HepG2 (cell line): Measurements from ENCODE around the gene FUZ. TPM values are rescaled to one million over a fixed set of nuclear protein-coding genes. Genes with fewer than 3 reads are reported as not detected.

Source experiments
- ATAC-seq: fragments of 200-7000 bp; cut with Tn5 transposase; 3 replicates; pipeline ENCODE4 v1.9.1; 2020; ENCODE audit warnings: mild to moderate bottlenecking, moderate library complexity
- BruUV-seq: library from RNA; stranded (reverse); fragments of 400-500 nt; replicated peaks from 2 replicates; lab custom pipeline; 2021; lab: Mats Ljungman, UMichigan
- CTCF ChIA-PET: fragments of 300-600 bp; formaldehyde crosslinking; extraction: SDS; loops from one replicate; lab custom pipeline; 2021; ENCODE audit warnings: low total read pairs, inconsistent platforms, low intra/inter-chr PET ratio; lab: Yijun Ruan, JAX
- POLR2A ChIA-PET: fragments of 350-600 bp; sonication (Branson Sonifier 250); formaldehyde crosslinking; loops from one replicate; lab custom pipeline; 2020; ENCODE audit warnings: antibody characterized with exemption, inconsistent platforms; lab: Yijun Ruan, JAX
- DNase-seq: peaks from one replicate; pipeline ENCODE4 v3.0.0-alpha.2; 2015; ENCODE audit warnings: low spot score
- FAIRE-seq: peaks from 3 replicates; lab custom pipeline; 2011; peaks lifted over from hg19 to GRCh38; lab: Jason Lieb, UNC
- H2AFZ ChIP-seq: one replicate; pipeline ENCODE4 v1.6.1; 2011; ENCODE audit warnings: low read length, inconsistent platforms
- H3K27ac ChIP-seq: fragments of 300-600 bp; 3 replicates; pipeline ENCODE4 v1.8.0; 2011; ENCODE audit warnings: mixed run types, mild to moderate bottlenecking, mixed read lengths, low read length, inconsistent platforms; ENCODE audit not compliant: insufficient read depth; ENCODE audit errors: extremely low read length
- H3K27me3 ChIP-seq, 2 experiments: fragments of 200-600 bp in 1 of 2; 2 replicates in 1 of 2; 3 replicates in 1 of 2; pipeline versions ENCODE4 v1.6.0 to v1.8.0; 2011; ENCODE audit warnings: low read length in 2 of 2, mild to moderate bottlenecking in 2 of 2, moderate library complexity in 2 of 2, inconsistent platforms in 1 of 2; ENCODE audit not compliant: insufficient read depth in 2 of 2, control insufficient read depth in 1 of 2
- H3K36me3 ChIP-seq, 2 experiments: fragments of 200-600 bp in 1 of 2; replicated peaks in 1 of 2; 2 replicates in 1 of 2; 3 replicates in 1 of 2; pipeline versions ENCODE4 v1.5.1 to v1.8.0; 2011; ENCODE audit warnings: low read length in 2 of 2, inconsistent platforms in 1 of 2; ENCODE audit not compliant: insufficient read depth in 2 of 2, control insufficient read depth in 1 of 2
- H3K4me1 ChIP-seq: 2 replicates; pipeline ENCODE4 v1.5.1; 2012; ENCODE audit warnings: low read length, inconsistent platforms; ENCODE audit not compliant: insufficient read depth
- H3K4me2 ChIP-seq: 2 replicates; pipeline ENCODE4 v1.6.0; 2011; ENCODE audit warnings: low read depth, low read length, inconsistent platforms
- H3K4me3 ChIP-seq, 3 experiments: fragments of 200-600 bp in 1 of 3; sonication (generic), shearing (Covaris generic) in 1 of 3; replicated peaks in 1 of 3; 2 replicates each; pipeline ENCODE4 v1.5.1; 2011 to 2016; ENCODE audit warnings: low read length in 3 of 3, inconsistent platforms in 2 of 3, low read depth in 2 of 3, mild to moderate bottlenecking in 2 of 3, control low read depth in 1 of 3, mixed read lengths in 1 of 3; ENCODE audit not compliant: insufficient read depth in 1 of 3
- H3K79me2 ChIP-seq: one replicate; pipeline ENCODE4 v1.6.1; 2011; ENCODE audit warnings: low read length, inconsistent platforms; ENCODE audit not compliant: insufficient read depth
- H3K9ac ChIP-seq: 2 replicates; pipeline ENCODE4 v1.6.0; 2011; ENCODE audit warnings: mild to moderate bottlenecking, low read depth, low read length, inconsistent platforms; ENCODE audit not compliant: insufficient read depth
- H3K9me3 ChIP-seq: 2 replicates; pipeline ENCODE4 v1.5.1; 2012; ENCODE audit warnings: mild to moderate bottlenecking, low read length
- H4K20me1 ChIP-seq: 2 replicates; pipeline ENCODE4 v1.6.0; 2011; ENCODE audit warnings: inconsistent platforms, mild to moderate bottlenecking, low read length, moderate library complexity; ENCODE audit not compliant: insufficient read depth
- ZMYM2 ChIP-seq: sonication (generic); formaldehyde crosslinking; IDR thresholded peaks from 2 replicates; pipeline ENCODE4 v1.8.0; 2022; ENCODE audit warnings: mild to moderate bottlenecking, missing genetic modification reagents
- ZNF143 ChIP-seq: sonication (generic); formaldehyde crosslinking; IDR thresholded peaks from 2 replicates; pipeline ENCODE4 v1.4.0; 2020; ENCODE audit warnings: missing genetic modification reagents
- WGBS: methylation state at CpG from one replicate; pipeline ENCODE4 v1.1.6; 2017; ENCODE audit warnings: low lambda C conversion rate; 5-methylcytosine and 5-hydroxymethylcytosine counted together
- in situ Hi-C: cut with HindIII; loops from 2 replicates; pipeline ENCODE4 v1.10.0; 2017; ENCODE audit warnings: low pct_unique_long_range_greater_than_20kb; ENCODE audit not compliant: extremely low pct_ligation_motif_present
- intact Hi-C: fragments of 100-400 bp; cut with micrococcal nuclease; formaldehyde crosslinking; loops from one replicate; pipeline ENCODE4 v1.10.0; 2022; ENCODE audit not compliant: unreplicated experiment
- polyA plus RNA-seq, 8 experiments: library from polyadenylated mRNA; depleted of rRNA in 3 of 8; stranded (reverse) in 7 of 8; unstranded in 1 of 8; fragments of >200 nt; fragmentation: Illumina TruSeq in 4 of 8; extraction: Trizol in 4 of 8; gene quantifications; 2 replicates each; pipeline versions ENCODE4 v1.2.1 to v1.2.3, GENCODE V29; 2011 to 2016; ENCODE audit warnings: low read depth in 4 of 8, missing spikeins in 1 of 8, mixed read lengths in 1 of 8; ENCODE audit not compliant: insufficient read depth in 1 of 8
- total RNA-seq, 5 experiments: library from RNA; depleted of rRNA; stranded (reverse); fragments of >200 nt; fragmentation: Illumina TruSeq; extraction: Trizol; gene quantifications; 2 replicates each; pipeline ENCODE4 v1.2.3, GENCODE V29; 2016; ENCODE audit warnings: low read depth in 1 of 5
- TF ChIP-seq, protein P1 (sequence below): sonication (generic); formaldehyde crosslinking; IDR thresholded peaks from 2 replicates; pipeline ENCODE4 v1.4.0; 2020; ENCODE audit warnings: missing genetic modification reagents, borderline replicate concordance

Gene FUZ
- total and polyA plus RNA-seq, 2 of the 13 experiments (the other 11 are each of a cell fraction or from before 2014, with no cell fraction given), result 0.08 TPM; not detected in 1

DNA sequence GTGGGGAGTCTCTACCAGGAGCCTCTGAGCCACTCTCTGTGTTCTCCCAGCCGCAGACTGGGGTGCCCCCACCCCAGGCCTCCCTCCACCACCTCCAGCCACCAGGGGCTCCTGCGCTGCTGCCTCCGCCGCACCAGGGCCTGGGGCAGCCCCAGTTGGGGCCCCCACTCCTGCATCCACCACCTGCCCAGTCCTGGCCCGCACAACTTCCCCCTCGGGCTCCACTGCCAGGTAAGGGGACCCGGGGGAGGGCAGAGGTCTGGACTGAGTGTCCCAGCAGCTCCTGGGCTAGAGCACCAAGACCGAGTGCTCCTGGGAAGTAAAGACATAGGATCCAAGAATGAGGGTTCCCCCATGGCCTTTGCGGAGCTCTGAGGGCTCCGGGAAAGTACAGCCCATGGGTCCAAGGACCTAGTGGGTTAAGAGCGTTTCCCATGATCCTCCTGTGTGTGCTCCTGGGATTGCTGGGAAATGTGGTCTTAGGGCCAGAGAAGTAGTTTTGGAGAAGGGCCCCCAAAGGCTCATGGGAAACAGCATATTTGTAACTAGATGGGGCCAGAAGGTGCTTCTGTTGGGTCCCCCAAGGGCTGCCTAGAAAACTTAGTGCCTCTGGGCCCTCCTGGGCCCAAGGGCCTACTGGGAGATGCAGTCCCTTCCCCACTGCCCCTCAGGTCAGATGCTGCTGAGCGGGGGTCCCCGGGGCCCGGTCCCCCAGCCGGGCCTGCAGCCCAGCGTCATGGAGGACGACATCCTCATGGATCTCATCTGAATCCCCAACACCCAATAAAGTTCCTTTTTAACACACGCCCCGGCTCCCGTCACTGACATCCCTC is 23.3 kb upstream of the FUZ start:
- Histone ChIP-seq H3K4me1 (no peaks in the 10 kb centered on the region), H3K27me3 (no peaks in the 10 kb centered on the region), H3K4me3 (no peak overlapping the region), H2AFZ (no peak overlapping the region), H3K36me3 (peaks cover 22 to 64% of the 10 kb centered on the region in 2 experiments), H3K27ac (no peak overlapping the region), H4K20me1 (no peaks in the 10 kb centered on the region), H3K9ac (no peak overlapping the region), H3K79me2 (no peaks in the 10 kb centered on the region), H3K9me3 (no peaks in the 10 kb centered on the region), H3K4me2 (no peak overlapping the region)
- in situ Hi-C loops (no loop called here), intact Hi-C loops (no loop called here)
- FAIRE-seq (no peak), ATAC-seq (no peak), DNase-seq (no peak)
- BruUV-seq, result no TSS peak
- 96% methylated on average over 17 of the region's 20 CpGs for WGBS
- CTCF ChIA-PET, result no interaction called here
- POLR2A ChIA-PET, result no interaction called here
- TF ChIP-seq ZMYM2 (CRISPR knock-in tag) (no peak), ZNF143 (CRISPR knock-in tag) (peak; percentile 70)
- TF ChIP-seq, protein P1, sequence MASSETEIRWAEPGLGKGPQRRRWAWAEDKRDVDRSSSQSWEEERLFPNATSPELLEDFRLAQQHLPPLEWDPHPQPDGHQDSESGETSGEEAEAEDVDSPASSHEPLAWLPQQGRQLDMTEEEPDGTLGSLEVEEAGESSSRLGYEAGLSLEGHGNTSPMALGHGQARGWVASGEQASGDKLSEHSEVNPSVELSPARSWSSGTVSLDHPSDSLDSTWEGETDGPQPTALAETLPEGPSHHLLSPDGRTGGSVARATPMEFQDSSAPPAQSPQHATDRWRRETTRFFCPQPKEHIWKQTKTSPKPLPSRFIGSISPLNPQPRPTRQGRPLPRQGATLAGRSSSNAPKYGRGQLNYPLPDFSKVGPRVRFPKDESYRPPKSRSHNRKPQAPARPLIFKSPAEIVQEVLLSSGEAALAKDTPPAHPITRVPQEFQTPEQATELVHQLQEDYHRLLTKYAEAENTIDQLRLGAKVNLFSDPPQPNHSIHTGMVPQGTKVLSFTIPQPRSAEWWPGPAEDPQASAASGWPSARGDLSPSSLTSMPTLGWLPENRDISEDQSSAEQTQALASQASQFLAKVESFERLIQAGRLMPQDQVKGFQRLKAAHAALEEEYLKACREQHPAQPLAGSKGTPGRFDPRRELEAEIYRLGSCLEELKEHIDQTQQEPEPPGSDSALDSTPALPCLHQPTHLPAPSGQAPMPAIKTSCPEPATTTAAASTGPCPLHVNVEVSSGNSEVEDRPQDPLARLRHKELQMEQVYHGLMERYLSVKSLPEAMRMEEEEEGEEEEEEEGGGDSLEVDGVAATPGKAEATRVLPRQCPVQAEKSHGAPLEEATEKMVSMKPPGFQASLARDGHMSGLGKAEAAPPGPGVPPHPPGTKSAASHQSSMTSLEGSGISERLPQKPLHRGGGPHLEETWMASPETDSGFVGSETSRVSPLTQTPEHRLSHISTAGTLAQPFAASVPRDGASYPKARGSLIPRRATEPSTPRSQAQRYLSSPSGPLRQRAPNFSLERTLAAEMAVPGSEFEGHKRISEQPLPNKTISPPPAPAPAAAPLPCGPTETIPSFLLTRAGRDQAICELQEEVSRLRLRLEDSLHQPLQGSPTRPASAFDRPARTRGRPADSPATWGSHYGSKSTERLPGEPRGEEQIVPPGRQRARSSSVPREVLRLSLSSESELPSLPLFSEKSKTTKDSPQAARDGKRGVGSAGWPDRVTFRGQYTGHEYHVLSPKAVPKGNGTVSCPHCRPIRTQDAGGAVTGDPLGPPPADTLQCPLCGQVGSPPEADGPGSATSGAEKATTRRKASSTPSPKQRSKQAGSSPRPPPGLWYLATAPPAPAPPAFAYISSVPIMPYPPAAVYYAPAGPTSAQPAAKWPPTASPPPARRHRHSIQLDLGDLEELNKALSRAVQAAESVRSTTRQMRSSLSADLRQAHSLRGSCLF (CRISPR knock-in tag), result no peak
